GM12878 (cell line): Measurements from ENCODE around the gene FLOT1. TPM values are rescaled to one million over a fixed set of nuclear protein-coding genes. Genes with fewer than 3 reads are reported as not detected.

Source experiments
- BCL11A ChIP-seq: IDR thresholded peaks from 2 replicates; pipeline ENCODE4 v1.6.1; 2011; ENCODE audit warnings: low read depth, low read length
- CHD1 ChIP-seq: IDR thresholded peaks from 2 replicates; pipeline ENCODE4 v1.6.1; 2012; ENCODE audit warnings: low read depth, low read length, improper control_type of control experiment
- GATAD2B ChIP-seq: fragments of 450-650 bp; conservative IDR thresholded peaks from 2 replicates; pipeline ENCODE4 v1.6.1; 2017; ENCODE audit warnings: low read depth, mild to moderate bottlenecking, moderate library complexity
- PAX8 ChIP-seq: fragments of 450-650 bp; IDR thresholded peaks from 2 replicates; pipeline ENCODE4 v1.6.1; 2017; ENCODE audit warnings: mild to moderate bottlenecking, moderate library complexity
- RB1 ChIP-seq: fragments of 450-650 bp; formaldehyde crosslinking; IDR thresholded peaks from 2 replicates; pipeline ENCODE4 v1.6.1; 2017; ENCODE audit warnings: mild to moderate bottlenecking, borderline replicate concordance
- SIX5 ChIP-seq: IDR thresholded peaks from 2 replicates; pipeline ENCODE4 v1.6.1; 2011; ENCODE audit warnings: mild to moderate bottlenecking, low read depth, low read length, moderate library complexity; ENCODE audit not compliant: severe bottlenecking
- polyA plus RNA-seq, 11 experiments: library from polyadenylated mRNA; depleted of rRNA in 4 of 11; unstranded in 6 of 11; stranded (reverse) in 5 of 11; fragments of >200 nt; fragmentation: Nextera tagmentation in 4 of 11; fragmentation: Illumina TruSeq in 1 of 11; extraction: Ambion mirVana in 4 of 11; extraction: Trizol in 1 of 11; gene quantifications; 1 replicate in 1 of 11; 2 replicates in 10 of 11; pipeline versions ENCODE4 v1.2.1 to v1.2.3, GENCODE V29; 2011 to 2016; ENCODE audit warnings: inconsistent platforms in 2 of 11, missing spikeins in 2 of 11, low read depth in 1 of 11
- total RNA-seq, 4 experiments: library from RNA; depleted of rRNA in 3 of 4; stranded (reverse); fragments of >200 nt in 3 of 4; fragmentation: Illumina TruSeq in 1 of 4; extraction: Trizol in 1 of 4; gene quantifications; 2 replicates each; pipeline versions ENCODE4 v1.2.1 to v1.2.3, GENCODE V29; 2013 to 2021
- TF ChIP-seq, protein P1 (sequence below): IDR thresholded peaks from 2 replicates; pipeline ENCODE4 v1.6.1; 2011; ENCODE audit warnings: mild to moderate bottlenecking, low read depth, low read length, moderate library complexity; ENCODE audit not compliant: insufficient replicate concordance
- TF ChIP-seq, protein P2 (sequence below): fragments of 450-650 bp; IDR thresholded peaks from 2 replicates; pipeline ENCODE4 v1.6.1; 2017; ENCODE audit warnings: antibody characterized with exemption, mild to moderate bottlenecking, moderate library complexity
- TF ChIP-seq, protein P3 (sequence below): fragments of 450-650 bp; IDR thresholded peaks from 2 replicates; pipeline ENCODE4 v1.6.1; 2017; ENCODE audit warnings: mild to moderate bottlenecking, moderate library complexity

Gene FLOT1
- total and polyA plus RNA-seq, 10 of the 15 experiments (the other 5 are each of a cell fraction or from before 2014, with no cell fraction given), result 12.3 to 153 (median 112) TPM

DNA sequence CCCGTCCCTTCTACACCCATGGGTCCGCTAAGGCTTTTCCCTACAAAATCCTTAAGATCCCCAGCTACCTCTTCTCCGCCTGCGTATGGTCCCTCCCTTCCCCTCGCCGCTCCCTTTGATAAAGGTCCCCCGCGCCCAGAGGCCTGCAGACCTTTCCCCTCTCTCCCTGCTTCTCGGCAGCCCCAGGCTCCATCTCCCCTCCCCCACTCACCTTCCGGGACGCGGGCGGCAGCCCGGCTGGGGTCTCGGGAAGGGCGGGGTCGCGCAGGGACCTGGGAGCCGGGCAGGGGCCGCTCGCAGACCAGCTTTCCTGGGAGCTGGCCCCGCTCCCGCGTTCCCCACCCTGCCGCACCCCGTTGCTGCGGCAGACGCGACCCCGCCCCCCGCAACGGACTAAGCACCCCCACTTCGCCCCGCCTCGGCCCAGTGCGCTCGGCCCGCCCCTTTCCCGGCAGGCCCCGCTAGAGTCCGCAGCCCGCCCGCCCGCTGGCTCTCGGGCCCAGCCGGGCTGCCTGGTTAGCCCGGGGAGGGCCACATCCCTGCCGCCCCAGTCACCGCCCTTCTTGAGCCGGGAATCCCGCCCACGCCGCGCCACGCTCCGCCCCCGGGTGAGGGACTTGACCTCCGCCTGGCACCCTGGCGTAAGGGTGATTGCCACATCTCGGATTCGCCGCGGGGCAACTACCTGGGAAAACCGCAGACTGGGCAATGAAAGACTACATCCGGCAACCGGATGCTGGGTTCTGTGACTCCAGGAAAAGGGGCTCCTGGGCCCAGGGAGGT is at the start of gene FLOT1 (continued):
- TF ChIP-seq PAX8, result no peak
- peak; percentile 80 for TF ChIP-seq GATAD2B
- TF ChIP-seq, protein P1, sequence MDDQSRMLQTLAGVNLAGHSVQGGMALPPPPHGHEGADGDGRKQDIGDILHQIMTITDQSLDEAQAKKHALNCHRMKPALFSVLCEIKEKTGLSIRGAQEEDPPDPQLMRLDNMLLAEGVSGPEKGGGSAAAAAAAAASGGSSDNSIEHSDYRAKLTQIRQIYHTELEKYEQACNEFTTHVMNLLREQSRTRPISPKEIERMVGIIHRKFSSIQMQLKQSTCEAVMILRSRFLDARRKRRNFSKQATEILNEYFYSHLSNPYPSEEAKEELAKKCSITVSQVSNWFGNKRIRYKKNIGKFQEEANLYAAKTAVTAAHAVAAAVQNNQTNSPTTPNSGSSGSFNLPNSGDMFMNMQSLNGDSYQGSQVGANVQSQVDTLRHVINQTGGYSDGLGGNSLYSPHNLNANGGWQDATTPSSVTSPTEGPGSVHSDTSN, result peak; percentile 45
- TF ChIP-seq, protein P2, sequence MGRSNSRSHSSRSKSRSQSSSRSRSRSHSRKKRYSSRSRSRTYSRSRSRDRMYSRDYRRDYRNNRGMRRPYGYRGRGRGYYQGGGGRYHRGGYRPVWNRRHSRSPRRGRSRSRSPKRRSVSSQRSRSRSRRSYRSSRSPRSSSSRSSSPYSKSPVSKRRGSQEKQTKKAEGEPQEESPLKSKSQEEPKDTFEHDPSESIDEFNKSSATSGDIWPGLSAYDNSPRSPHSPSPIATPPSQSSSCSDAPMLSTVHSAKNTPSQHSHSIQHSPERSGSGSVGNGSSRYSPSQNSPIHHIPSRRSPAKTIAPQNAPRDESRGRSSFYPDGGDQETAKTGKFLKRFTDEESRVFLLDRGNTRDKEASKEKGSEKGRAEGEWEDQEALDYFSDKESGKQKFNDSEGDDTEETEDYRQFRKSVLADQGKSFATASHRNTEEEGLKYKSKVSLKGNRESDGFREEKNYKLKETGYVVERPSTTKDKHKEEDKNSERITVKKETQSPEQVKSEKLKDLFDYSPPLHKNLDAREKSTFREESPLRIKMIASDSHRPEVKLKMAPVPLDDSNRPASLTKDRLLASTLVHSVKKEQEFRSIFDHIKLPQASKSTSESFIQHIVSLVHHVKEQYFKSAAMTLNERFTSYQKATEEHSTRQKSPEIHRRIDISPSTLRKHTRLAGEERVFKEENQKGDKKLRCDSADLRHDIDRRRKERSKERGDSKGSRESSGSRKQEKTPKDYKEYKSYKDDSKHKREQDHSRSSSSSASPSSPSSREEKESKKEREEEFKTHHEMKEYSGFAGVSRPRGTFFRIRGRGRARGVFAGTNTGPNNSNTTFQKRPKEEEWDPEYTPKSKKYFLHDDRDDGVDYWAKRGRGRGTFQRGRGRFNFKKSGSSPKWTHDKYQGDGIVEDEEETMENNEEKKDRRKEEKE, result 0 out of 2 replicates have a peak, but pooled peaks have one; percentile 14
- no peak for TF ChIP-seq SIX5
- TF ChIP-seq, protein P3, sequence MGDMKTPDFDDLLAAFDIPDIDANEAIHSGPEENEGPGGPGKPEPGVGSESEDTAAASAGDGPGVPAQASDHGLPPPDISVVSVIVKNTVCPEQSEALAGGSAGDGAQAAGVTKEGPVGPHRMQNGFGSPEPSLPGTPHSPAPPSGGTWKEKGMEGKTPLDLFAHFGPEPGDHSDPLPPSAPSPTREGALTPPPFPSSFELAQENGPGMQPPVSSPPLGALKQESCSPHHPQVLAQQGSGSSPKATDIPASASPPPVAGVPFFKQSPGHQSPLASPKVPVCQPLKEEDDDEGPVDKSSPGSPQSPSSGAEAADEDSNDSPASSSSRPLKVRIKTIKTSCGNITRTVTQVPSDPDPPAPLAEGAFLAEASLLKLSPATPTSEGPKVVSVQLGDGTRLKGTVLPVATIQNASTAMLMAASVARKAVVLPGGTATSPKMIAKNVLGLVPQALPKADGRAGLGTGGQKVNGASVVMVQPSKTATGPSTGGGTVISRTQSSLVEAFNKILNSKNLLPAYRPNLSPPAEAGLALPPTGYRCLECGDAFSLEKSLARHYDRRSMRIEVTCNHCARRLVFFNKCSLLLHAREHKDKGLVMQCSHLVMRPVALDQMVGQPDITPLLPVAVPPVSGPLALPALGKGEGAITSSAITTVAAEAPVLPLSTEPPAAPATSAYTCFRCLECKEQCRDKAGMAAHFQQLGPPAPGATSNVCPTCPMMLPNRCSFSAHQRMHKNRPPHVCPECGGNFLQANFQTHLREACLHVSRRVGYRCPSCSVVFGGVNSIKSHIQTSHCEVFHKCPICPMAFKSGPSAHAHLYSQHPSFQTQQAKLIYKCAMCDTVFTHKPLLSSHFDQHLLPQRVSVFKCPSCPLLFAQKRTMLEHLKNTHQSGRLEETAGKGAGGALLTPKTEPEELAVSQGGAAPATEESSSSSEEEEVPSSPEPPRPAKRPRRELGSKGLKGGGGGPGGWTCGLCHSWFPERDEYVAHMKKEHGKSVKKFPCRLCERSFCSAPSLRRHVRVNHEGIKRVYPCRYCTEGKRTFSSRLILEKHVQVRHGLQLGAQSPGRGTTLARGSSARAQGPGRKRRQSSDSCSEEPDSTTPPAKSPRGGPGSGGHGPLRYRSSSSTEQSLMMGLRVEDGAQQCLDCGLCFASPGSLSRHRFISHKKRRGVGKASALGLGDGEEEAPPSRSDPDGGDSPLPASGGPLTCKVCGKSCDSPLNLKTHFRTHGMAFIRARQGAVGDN, result peak; percentile 79
- no peak for TF ChIP-seq CHD1
- TF ChIP-seq RB1, result peak; percentile 41; the same call in 1 of the 2 replicates
- peak; percentile 32; the same call in 1 of the 2 replicates for TF ChIP-seq BCL11A
